Transverse colon (tissue), 4 donors: ENCODE results near the gene CCT8L2.

ENCODE experiments used
- EP300 ChIP-seq: sonication (generic); formaldehyde crosslinking; IDR thresholded peaks from one replicate; pipeline ENCODE4 v1.6.1; 2017; ENCODE audit warnings: antibody characterized with exemption, low read depth
- POLR2A ChIP-seq: fragments of 450-650 bp; IDR thresholded peaks from one replicate; pipeline ENCODE4 v1.6.1; 2016; ENCODE audit warnings: antibody characterized with exemption, mild to moderate bottlenecking, moderate library complexity
- POLR2AphosphoS5 ChIP-seq, 3 donors: sonication (generic); formaldehyde crosslinking; IDR thresholded peaks; one replicate each; pipeline ENCODE4 v1.6.1; 2016; ENCODE audit warnings: antibody characterized with exemption in 3 of 3
- TF ChIP-seq, protein P1 (sequence below), 5 experiments: fragments of 200-600 bp in 3 of 5; fragments of 450-650 bp in 2 of 5; sonication (generic) in 3 of 5; IDR thresholded peaks; 1 replicate in 2 of 5; 2 replicates in 3 of 5; pipeline ENCODE4 v1.5.1; 2016 to 2017; ENCODE audit warnings: antibody characterized with exemption in 5 of 5, inconsistent platforms in 3 of 5, mild to moderate bottlenecking in 2 of 5, moderate library complexity in 1 of 5

DNA sequence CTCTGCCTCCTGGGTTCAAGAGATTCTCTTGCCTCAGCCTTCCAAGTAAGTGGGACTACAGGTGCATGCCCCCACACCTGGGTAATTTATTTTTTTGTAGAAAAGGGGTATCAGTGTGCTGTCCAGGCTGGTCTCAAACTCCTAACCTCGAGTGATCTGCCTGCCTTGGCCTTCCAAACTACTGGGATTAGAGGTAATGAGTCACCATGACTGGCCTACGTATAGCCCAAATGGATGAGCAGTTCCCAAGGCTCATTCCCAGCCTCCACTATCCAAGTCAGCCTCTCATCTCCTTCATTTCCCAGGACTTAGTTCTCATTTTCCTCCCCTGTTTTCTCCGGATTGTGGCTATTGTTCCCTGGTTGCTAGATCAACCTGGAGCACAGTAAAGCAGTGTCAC lies 5.6 kb downstream of the CCT8L2 start:
- TF ChIP-seq, protein P1, sequence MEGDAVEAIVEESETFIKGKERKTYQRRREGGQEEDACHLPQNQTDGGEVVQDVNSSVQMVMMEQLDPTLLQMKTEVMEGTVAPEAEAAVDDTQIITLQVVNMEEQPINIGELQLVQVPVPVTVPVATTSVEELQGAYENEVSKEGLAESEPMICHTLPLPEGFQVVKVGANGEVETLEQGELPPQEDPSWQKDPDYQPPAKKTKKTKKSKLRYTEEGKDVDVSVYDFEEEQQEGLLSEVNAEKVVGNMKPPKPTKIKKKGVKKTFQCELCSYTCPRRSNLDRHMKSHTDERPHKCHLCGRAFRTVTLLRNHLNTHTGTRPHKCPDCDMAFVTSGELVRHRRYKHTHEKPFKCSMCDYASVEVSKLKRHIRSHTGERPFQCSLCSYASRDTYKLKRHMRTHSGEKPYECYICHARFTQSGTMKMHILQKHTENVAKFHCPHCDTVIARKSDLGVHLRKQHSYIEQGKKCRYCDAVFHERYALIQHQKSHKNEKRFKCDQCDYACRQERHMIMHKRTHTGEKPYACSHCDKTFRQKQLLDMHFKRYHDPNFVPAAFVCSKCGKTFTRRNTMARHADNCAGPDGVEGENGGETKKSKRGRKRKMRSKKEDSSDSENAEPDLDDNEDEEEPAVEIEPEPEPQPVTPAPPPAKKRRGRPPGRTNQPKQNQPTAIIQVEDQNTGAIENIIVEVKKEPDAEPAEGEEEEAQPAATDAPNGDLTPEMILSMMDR (IDR thresholded peaks at IDR 0.05) = no peak
- TF ChIP-seq POLR2AphosphoS5 (IDR thresholded peaks at IDR 0.05) = no peak
- no peak for TF ChIP-seq EP300
- no peak for TF ChIP-seq POLR2A
